GM19438 (cell line): ENCODE results near the gene SPAG16.

Experiments
- ATAC-seq: cut with Tn5 transposase; IDR thresholded peaks from one replicate; pipeline ENCODE4 v1.9.1; 2021; ENCODE audit warnings: low read depth; ENCODE audit not compliant: unreplicated experiment

Gene SPAG16

GRCh38 chr2:214315324-214315723 is 1031.1 kb downstream of the SPAG16 start:
- no peak for ATAC-seq

GRCh38 chr2:214320211-214320610 is 1035.9 kb downstream of the SPAG16 start:
- ATAC-seq = no peak

DNA sequence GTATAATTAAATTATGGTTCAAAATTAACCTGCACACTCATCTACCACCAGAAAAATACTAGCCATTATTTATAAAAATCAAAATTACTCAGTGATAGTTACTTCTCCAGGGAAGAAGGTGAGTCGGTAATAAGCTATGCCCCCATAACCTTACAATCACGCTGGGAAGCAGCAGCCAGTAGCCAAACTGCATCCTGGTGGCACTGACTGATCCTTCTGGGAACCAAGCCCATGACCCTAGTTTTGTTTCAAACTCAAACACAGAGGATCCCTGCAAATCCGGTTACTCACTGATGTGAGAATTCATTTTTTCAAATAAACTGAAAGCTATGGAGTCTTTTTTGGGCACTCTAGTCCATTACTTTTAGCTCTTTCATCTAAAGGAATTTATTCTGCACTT is 1038.4 kb downstream of the SPAG16 start:
- no peak for ATAC-seq

DNA sequence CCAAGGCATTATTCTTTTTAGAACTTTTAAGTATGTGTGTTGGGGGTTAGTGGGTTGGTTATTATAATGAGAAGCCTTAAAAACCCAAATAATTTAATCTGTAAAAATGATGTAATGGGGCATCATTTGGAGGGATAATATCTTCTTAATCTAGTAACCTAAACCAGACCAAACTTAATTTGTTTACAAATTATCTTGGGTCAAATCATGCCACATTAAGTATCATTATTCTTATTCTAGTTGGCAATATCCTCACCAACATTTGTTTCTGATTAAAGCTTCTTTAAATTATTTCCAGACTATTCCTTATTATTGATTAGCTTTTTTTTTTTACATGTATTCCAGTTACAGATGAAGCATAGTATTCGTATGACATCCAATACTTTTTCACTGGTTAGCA is 1041.1 kb downstream of the SPAG16 start:
- no peak for ATAC-seq

DNA sequence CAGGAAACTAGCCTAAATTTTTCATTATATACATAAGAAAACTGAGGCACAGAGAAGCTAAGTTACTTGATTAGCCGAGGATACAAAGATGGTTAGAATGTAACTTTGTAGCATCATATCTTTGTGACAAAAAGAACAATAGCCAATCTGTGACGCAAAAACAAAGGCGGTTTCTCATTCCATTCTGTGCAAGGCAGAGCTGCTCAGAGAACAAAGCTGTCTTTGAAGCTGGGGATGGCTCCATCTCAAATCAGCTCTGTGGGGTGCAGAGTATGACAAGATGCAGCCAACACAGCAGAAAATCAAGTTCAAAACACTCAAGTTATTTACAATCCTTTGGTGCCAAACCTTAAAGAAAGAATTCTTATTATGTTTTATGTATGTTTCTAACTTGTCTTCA is 1044.7 kb downstream of the SPAG16 start:
- no peak for ATAC-seq

DNA sequence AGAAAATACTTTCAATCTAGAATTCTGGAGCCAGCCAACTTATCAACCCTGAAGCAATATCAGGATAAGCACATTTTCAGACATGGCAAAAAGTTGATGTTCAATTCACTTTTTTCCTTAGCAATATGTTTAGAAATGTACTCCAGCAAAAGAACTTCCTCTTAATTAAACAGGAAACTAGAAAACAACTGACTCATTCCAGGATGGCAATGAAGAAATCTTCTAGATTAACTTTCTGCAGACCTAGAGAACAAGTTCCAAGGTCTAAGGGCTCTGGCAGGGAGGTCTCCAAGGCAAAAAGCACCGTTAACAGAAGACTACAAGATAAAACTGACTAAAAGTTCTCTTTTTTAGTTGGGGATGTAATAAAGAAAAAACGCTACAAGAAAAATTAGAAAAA is 1057.4 kb downstream of the SPAG16 start:
- ATAC-seq = no peak

DNA sequence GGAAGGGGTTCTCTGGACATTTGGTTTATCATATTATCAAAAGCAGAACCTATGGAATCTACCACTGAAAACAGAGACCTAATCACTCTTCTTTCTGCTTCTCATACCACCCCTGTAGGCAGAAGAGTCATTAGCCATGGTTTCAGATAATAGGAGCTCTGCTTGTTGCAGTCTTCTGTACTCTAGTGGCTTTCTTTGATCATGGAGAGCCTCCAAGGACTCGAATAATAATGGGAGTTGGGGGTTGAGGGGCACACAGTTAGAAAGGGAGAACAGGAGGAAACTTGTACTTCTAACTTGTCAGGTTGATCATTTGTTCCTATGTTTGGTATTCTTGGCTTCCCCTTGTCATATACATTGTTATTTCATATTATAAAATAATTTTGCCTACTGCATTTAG is 1074.2 kb downstream of the SPAG16 start:
- no peak for ATAC-seq

DNA sequence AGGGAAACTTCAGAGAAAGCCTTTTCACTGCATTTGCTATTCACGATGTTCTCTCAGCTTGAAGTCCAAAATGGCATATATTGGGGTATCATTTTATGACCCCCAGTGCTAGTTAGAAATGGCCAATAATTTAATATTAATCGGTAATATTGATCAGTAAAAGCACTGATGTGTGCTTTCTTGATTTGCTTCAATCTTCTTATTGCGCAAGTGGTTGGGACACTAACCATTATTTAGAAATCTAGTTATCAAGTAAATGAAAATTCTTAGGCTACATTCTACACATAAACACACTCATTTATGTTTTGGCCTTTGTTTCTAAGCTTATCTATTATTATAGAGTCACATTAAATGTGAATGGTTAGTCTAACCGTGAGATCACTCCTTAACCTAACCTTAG is 1076.9 kb downstream of the SPAG16 start:
- no peak for ATAC-seq

GRCh38 chr2:214365549-214365948 is 1081.3 kb downstream of the SPAG16 start:
- ATAC-seq = no peak

GRCh38 chr2:214367171-214367570 is 1082.9 kb downstream of the SPAG16 start:
- ATAC-seq = no peak

- ATAC-seq = no peak
Measured at GRCh38 chr2:214376618-214377285, 1092.5 kb downstream of the SPAG16 start.

DNA sequence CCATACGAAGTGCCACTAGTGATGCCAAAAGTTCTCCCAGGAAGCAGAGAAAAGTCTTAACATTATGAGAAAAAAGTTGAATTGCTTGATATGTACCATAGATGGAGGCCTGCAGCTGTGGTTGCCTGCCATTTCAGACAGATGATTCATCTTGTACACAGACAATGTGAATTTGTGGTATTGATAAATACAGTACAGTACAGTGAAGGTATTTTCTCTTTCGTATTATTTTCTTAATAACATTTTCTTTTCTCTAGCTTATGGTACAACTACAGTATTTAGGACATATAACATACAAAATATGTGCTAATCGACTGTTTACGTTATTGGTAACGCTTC is 1093.0 kb downstream of the SPAG16 start:
- ATAC-seq = no peak

DNA sequence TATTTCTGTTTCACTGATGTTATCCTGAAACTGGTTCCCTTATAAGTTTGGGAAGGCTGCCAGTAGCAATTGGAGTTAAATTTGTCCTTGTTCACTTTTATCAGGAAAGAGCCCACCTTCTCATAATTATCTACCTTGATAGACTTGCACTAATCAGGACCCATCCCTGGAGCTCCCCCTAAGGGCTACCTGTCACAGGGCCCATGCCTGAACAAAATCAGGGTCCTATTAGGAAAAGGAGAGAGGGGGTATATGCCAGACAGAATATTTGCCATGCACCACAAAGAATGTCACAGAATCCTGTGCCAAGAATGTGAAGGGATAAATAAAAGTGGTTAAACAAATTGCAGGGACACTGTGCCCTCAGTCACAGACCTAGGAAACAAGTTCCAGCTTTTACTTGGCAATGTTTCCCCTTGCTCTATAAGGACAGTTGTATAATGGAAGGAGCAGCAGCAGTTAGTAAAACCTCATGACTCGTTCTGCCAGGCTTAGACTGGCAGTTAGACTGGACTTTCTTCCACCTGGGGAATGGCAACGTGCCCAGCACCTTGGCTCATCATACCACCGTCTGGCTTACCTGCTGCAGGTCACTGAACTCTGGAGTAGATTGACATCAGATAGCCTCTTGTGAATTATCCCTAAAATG is 1094.3 kb downstream of the SPAG16 start:
- ATAC-seq = no peak

DNA sequence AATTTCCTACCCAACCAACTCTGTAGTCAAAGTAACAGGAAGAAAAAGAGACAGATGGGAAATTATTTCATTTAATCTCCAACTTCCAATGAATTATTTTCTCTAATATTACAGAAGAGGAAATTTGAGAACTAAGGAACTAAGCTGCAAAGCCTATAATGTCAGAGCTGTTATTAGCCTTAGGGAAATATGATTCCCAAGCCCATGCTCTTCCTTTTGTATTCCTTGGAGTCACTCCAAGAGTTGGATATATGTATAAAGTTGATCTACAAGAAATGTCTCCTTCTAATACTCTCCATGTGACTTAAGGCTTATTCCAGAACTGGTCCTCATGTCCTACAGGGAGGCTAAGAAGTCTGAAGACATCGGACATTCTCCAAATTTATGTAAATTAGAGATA is 1095.0 kb downstream of the SPAG16 start:
- no peak for ATAC-seq

DNA sequence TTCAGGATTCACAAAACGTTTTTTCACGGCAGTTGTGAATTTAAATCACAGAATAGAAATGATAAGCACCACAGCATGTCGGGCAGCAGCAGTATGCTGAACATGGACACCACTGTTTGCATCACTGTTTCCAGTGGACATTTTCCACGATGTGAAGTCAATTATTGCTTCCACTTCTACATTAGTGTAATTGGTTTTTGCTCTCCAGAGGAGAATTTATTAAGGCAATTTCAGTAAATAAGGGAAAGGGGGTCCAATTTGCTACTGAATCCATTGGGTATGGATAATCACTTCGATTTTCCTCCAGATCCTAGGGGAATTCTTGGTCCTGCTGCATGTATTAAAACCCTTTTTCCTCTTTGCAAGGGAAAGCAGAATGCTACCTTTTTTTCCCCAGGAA is 1096.4 kb downstream of the SPAG16 start:
- no peak for ATAC-seq

DNA sequence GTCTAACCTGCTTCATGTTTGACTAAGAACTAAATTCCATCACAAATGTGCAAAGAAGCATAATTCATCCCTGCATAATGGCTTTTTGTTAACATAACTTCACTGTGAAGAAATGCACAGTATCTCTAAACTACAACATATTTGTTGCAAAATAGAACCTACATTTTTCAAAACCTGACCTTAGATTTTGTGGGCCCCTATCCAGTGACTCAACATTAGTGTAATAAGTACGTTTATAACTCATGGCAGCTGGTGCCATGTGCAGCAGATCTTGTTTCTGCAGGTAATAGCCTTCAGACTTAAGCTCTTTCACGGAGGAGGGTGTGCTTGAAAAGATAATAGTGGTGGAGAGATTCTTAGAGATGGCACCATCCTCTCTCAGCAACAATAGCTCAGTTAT is 1098.0 kb downstream of the SPAG16 start:
- no peak for ATAC-seq

- ATAC-seq = no peak
Measured at GRCh38 chr2:214386720-214387119, 1102.5 kb downstream of the SPAG16 start.

DNA sequence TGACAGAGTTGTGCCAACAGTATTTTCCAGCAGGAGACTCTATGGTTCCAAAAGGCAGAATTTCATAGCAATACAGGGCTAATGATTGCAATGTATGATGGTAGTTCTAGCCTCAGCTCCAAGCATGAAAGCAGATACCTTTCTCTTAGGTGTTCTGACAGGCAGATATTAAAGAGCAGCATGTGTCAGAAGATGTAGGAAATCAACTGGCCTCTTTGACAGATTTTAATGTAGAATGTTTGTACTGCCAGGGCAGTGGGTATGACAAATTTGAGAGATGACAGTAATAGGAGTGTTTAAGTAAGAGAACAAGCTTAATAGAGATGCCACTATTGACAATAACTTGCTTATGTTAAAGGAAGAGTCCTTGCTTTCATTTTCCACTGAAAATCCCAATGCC is 1105.1 kb downstream of the SPAG16 start:
- no peak for ATAC-seq

DNA sequence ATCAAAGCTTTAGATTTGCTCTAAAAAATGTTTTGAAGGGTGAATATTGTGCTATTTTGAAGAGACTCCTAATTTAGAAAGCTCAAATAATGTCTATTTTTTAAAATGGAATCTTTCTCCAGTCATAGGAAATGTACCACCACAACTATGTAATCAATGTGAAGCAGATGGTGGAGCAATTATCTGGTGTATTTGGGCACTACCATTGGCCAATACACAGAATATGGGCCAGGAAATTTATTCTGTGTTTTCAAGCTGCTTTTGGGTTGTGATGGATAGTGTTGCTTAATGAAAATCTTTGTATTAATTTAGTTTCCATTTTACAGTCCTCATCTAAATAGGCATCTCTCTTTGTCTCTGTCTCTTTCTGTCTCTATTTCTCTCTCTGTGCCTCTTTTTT is 1109.5 kb downstream of the SPAG16 start:
- ATAC-seq = no peak

DNA sequence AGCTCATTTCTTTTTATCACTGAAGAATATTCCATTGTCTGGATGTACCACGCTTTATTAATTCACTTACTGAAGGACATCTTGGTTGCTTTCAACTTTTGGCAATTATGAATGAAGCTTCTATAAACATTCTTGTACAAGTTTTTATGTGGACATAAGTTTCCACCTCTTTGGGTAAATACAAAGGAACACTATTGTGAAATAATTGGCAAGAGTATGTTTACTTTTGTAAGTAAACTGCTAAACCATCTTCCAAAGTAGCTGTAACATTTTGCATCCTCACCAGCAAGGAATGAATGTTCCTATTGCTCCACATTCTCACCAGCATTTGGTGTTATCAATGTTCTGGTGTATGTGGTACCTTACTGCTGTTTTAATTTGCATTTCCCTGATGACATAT is 1110.8 kb downstream of the SPAG16 start:
- ATAC-seq = no peak

- no peak for ATAC-seq
Measured at GRCh38 chr2:214401580-214401979, 1117.3 kb downstream of the SPAG16 start.

DNA sequence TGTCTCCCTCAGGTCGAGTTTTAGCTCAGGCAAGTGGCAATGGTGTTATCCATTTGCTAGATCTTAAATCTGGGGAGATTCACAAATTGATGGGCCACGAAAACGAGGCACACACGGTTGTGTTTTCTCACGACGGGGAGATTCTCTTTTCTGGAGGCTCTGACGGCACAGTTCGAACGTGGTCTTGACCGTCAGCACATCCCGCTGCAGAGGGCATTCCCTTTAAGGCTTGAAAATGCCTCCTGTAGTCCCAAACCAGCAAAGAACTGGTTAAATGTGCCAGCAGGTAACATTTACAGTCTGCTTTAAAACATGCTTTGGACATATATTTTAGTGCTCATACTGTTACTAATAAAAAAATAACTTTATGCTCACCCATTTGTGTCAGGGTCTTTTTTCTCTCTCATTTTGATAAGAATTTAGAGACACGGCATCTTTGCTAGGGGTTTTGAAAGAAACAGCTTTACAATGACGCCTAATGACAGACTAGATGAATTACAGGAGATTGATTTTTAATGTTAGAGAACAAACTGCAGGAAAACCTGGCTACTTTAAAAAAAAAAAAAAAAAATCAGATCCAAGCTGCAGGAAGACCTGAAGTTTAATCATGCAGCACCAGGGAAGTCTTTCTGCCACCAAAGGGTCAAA is 1126.0 kb downstream of the SPAG16 start:
- no peak for ATAC-seq
